Vagina (tissue), 2 donors: ENCODE results near the gene DSG3.

Source experiments
- POLR2AphosphoS5 ChIP-seq, 2 donors: sonication (generic); formaldehyde crosslinking; IDR thresholded peaks; one replicate each; pipeline ENCODE4 v1.9.0; 2017; ENCODE audit warnings: antibody characterized with exemption in 2 of 2, mild to moderate bottlenecking in 2 of 2, low read depth in 1 of 2; ENCODE audit not compliant: insufficient read depth in 1 of 2
- TF ChIP-seq, protein P1 (sequence below), 3 experiments: fragments of 450-650 bp in 2 of 3; fragments of 200-600 bp in 1 of 3; sonication (generic) in 1 of 3; IDR thresholded peaks; one replicate each; pipeline ENCODE4 v1.5.1; 2017 to 2019; ENCODE audit warnings: antibody characterized with exemption in 3 of 3, mild to moderate bottlenecking in 2 of 3, moderate library complexity in 2 of 3

DNA sequence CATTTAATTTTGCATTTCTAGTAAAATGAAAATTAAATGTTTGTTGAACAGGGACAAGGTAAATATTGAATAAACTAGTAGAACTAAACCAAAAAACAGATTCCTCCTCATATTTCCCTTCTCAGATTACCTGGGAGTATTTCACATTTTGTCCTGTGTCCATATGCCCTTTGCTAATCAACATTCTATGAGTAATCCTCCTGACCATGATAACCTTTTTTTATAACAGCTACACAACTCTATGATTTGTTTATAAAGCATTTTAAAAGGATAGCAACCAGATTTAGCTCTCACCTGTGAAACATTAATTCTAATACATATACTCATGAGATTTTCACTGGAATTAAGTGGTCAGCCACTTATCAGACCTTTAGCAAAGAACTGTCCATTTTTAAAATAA, 43.3 kb downstream of the DSG3 start:
- TF ChIP-seq, protein P1, sequence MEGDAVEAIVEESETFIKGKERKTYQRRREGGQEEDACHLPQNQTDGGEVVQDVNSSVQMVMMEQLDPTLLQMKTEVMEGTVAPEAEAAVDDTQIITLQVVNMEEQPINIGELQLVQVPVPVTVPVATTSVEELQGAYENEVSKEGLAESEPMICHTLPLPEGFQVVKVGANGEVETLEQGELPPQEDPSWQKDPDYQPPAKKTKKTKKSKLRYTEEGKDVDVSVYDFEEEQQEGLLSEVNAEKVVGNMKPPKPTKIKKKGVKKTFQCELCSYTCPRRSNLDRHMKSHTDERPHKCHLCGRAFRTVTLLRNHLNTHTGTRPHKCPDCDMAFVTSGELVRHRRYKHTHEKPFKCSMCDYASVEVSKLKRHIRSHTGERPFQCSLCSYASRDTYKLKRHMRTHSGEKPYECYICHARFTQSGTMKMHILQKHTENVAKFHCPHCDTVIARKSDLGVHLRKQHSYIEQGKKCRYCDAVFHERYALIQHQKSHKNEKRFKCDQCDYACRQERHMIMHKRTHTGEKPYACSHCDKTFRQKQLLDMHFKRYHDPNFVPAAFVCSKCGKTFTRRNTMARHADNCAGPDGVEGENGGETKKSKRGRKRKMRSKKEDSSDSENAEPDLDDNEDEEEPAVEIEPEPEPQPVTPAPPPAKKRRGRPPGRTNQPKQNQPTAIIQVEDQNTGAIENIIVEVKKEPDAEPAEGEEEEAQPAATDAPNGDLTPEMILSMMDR (IDR thresholded peaks at IDR 0.05): no peak
- TF ChIP-seq POLR2AphosphoS5 (IDR thresholded peaks at IDR 0.05; ENCODE audit: insufficient read depth in 1 of 2, low read depth in 1 of 2): no peak
